Adipose tissue (tissue), 3 donors: Measurements from ENCODE around the gene EDA. TPM values are rescaled to one million over a fixed set of nuclear protein-coding genes. Genes with fewer than 3 reads are reported as not detected.

Experiments used
- H3K27ac ChIP-seq: one replicate; pipeline ENCODE4 v1.5.1; 2013; ENCODE audit warnings: low read depth, low read length
- polyA plus RNA-seq, 3 donors: library from polyadenylated mRNA; stranded (reverse); fragments of 200-250 nt; gene quantifications; one replicate each; pipeline ENCODE4 v1.2.3, GENCODE V29; 2013
- donor health status: healthy with polysubstance abuse.
- donor health status: Bipolar disorder and iron deficiency.
- donor health status: healthy.

EDA gene
- polyA plus RNA-seq, 3 donors: 2.5 to 4.2 (median 2.6) TPM

DNA sequence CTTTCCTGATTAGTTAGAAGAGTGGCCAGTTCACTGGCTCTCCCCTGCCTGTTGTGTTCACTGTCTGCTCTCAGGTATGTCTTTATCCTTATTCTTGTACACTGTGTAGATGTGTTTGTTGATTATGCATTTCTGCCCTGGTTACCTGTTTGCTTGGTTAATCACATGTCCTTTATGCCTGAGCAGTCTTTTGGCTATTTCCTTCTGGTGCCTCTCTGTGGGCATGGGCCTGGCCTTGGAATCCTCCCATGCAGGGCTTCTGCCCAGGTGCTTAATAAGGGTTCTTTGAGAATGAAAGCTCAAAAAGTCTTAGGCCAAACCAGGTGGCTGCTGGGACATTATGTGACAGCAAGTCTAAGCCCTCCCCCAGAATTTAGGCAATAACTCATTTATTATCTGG, 472.8 kb downstream of the EDA start:
- no peak overlapping the region for H3K27ac ChIP-seq

Other genes starting within 250 kb of the EDA start
- 1 to 10 TPM in 1 of 3 donors, under 1 TPM in 2; 0.09 to 1.2 (median 0.11) TPM for gene NALF2, start 111.8 kb upstream of the EDA start, polyA plus RNA-seq